CD4-positive, alpha-beta T cell treated with Interleukin-15 for 1 hour (primary cell): ENCODE data around the gene EHD1.

Source experiments
- DNase-seq: peaks from one replicate; pipeline ENCODE4 v3.0.0-alpha.2; 2020

The EHD1 gene

GRCh38 chr11:64841592-64842365, 36.6 kb downstream of the EHD1 start:
- DNase-seq, result no peak

DNA sequence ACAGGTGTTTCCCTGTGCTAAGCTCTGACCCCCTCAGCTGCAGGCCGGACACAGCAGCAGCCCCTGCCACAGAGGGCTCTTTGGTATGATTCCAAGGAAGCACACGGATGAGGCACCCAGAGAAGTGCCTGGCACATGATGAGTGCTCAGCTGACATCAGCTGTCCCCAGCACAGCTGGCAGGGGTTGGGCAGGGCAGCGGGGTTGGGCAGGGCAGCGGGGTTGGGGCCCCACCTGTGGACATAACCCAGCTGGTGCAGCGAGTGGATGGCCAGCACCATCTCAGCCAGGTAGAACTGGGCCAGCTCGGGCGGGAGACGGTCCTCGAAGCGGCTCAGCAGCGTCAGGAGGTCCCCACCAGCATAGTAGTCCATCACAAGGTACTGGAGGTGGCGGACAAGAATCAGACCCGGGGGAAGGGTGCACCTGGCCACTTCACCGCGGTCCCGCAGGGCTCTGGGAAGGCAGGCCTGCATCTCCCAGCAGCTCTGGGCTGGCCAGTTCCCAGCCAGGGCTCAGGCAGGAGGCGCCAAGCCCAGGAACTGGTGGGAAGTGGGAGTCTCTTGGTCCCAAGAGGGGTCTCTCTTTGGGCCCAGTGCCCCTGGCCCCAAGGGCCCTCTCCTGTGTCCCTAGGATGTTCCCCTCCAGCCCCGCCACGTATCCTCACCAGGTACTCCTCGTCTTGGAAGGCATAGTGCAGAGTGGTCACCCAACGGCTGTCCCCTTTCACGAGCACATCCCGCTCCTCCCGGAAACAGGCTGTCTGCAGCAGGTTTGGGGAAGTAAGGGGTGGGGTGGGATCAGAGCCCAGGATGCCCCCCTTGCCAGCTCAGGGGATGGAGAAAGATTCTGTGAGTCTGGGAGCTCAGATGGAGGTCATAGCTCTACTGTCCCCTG, 38.3 kb downstream of the EHD1 start:
- DNase-seq, result peak; percentile 16

- no peak for DNase-seq
Observed at GRCh38 chr11:64839335-64839734, 39.1 kb downstream of the EHD1 start.

DNA sequence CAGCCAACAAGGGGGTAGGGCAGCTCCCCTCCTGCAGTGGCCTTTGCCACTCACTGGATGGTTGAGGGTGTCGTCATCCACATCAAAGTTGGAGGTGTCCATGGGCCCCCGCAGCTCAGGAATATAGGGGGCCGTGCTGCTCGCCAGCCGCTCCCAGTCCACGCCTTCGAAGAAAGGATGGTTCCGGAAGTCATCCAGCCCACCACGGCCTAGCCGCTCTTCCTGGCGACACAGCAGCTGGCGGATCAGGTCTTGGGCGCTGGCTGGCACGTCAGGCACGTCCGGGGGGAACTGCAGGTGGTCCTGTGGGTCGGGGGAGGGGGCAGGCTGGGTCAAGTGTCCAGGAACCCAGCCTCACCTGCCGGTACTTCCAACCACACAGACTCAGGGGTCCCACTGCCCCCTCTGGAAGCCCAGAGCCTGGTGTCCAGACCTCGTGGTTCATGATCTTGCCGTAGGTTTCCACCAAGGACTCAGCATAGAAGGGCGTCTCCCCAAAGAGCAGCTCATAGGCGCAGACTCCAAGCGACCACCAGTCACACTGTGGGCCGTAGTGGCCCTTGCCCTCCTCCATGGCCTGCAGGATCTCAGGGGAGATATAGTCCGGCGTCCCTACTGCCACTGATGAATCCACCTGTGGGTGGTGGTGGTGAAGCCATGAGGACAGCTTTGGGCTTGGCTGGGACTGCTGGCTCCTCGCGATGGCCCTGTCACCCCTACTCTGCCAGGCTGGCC, 39.7 kb downstream of the EHD1 start:
- DNase-seq, result peak; percentile 9

GRCh38 chr11:64837887-64838351, 40.5 kb downstream of the EHD1 start:
- no peak for DNase-seq

DNA sequence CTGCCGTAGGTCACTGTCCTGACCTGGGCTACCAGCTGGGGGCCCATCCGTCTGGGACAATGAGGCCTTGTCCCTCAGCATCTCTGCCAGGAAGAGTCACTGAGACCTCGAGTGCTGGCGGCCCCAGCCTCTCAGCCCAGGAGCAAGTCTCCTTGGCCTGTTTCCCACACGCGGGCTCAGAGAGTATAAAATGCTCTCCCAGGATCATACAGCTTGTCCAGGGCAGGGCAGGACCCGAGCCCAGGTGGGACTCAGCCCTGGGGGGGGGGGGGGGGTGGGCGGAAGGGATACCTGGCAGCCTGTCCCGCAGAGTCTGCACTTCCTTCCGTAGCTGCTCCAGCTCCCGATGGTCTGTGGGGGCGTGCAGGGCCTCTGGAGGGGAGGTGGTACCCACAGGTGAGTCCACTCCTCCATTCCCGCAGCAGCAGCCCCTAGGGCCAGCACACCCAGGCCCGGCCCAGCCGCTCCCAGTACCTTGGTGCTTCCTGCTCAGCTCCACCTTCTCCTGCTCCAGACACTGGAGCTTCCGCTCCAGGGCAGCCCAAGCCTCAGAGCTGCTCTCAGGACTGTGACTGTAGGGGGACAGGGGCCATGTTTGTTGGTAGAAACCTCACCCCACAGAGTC, 41.9 kb downstream of the EHD1 start:
- no peak for DNase-seq

GRCh38 chr11:64835616-64836447, 42.6 kb downstream of the EHD1 start:
- DNase-seq, result no peak

DNA sequence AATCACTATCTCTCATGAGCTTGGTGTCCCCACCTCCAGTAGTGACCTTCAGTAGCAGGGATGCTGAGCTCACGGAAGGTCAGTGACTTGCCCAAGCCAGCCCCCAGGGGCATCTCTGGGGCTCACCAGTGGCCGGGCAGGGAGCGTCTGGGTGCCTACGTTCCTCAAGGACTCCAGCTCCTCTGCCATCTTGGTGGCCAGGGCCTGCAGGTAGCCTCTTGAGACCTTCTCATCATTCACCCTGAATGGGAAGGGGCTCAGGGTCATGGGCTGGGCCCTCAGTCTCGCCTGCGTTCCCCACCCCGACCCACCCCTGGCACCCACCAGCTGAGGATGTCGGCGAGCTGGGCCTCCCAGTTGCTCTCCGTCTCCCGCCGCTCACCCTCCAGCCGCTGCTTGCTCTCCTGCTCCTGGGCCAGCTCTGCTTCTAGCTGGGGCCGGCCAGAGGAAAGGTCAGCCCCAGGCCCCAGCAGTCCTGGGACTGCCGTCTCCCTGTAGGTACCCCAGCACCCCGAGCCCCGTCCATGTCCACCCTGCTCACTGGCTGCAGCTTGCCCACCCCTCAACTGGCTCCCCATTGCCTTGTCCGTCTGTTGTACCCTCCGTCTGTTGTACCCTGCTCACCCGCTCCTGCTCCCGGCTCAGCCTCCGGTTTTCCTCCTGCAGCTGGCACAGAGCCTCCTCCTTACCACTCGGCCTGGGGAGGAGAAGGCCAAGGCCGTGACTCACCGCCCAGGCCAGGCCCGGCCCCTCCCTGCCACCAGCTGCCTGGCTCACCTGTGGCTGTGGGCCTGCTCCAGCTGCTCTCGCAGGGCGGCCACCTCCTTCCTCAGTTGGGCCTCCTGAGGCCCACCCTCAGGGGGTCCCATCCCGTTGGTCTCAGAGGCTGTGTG, 43.5 kb downstream of the EHD1 start:
- no peak for DNase-seq

GRCh38 chr11:64834031-64834722, 44.2 kb downstream of the EHD1 start:
- no peak for DNase-seq

DNA sequence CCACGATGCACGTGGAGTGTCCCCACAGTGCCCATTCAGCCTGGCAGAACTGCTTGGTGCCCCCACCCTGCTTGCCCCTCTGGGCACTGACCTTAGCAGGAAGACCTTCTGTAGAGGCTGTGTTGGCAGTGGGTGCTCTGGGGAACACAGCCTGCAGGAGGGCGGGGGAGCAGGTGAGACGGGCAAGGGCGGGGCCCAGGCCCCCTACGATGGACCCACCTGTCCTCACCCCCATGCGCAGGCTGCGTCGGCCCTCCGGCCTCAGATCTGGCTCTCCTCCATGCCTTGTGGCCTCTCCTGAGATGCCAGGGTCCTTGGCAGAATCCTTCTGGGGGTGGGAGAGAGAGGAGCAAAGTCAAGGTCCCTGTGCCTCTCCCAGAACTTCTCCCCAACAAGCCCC, 44.9 kb downstream of the EHD1 start:
- no peak for DNase-seq

DNA sequence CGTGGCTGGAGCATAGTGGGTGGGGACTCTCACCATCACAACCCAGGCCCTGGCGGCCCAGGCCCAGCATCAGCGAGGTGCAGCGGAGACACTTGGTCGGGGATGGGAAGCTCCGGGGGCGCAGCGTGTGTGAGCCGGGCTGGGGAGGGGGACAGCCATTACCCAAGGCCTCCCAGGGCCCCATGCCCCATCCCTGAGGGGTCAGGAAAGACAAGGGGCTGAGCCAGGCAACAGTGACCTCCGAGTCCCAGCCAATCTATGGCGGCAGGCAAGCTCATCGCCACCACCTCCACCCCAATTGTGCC, 45.3 kb downstream of the EHD1 start:
- DNase-seq, result no peak

GRCh38 chr11:64832467-64833197, 45.8 kb downstream of the EHD1 start:
- no peak for DNase-seq

DNA sequence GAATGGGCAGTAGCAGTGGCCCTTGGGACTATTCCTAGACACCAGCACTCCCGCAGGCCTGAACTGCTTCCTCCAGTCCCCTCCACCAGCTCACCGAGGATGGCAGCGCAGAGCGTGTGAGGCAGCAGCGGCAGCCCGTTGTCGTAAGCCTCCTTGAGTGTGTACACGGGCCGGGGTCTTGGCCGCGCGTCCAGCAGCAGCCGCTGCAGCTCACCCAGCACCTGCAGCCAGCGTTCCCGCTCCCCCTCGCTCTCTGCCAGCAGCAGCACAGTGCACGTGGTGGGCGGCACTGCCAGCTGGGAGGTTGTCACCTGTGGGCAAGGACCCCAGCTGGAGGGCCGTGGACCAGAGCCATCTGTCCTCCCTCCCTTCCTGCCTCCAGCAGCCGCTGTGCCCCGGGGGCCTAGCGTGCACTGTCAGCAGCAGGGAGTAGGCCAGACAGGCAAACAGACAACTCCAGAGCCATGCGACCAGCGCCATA, 47.0 kb downstream of the EHD1 start:
- no peak for DNase-seq

DNA sequence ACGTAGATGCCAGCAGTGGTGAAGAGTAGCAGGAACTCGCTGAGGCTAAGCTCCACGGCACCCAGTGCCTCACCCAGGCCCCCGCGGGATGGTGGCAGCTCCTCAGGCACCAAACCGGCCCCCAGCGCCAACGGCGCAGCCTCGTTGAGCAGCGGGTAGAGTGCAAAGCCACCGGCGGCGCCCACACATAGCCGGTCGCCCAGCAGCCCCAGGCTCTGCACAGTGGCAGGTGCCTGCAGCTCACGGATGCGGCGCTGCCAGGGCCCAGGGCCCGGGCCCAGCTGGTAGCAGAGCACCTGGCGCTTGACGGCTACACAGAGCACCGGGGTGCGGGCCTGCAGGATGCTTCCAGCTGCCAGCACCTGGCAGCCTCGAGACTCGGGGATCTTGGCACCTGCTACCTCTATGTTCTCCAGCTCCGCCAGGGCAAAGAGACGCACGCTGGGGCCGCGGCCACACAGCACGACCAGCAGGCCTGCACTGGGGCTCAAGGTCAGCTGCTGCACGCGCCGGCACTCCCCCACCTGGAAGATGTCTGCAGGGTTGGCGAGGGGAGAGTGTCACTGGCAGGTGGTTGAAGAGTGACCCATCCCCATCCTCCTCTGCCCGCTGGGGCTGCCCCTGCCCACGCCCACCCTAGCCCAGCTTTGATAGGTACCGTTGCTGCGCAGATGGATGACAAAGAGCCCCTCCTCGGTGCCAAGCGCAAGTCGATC, 48.7 kb downstream of the EHD1 start:
- no peak for DNase-seq

- no peak for DNase-seq
Observed at GRCh38 chr11:64827451-64827839, 51.0 kb downstream of the EHD1 start.

- no peak for DNase-seq
Observed at GRCh38 chr11:64826578-64827450, 51.6 kb downstream of the EHD1 start.

DNA sequence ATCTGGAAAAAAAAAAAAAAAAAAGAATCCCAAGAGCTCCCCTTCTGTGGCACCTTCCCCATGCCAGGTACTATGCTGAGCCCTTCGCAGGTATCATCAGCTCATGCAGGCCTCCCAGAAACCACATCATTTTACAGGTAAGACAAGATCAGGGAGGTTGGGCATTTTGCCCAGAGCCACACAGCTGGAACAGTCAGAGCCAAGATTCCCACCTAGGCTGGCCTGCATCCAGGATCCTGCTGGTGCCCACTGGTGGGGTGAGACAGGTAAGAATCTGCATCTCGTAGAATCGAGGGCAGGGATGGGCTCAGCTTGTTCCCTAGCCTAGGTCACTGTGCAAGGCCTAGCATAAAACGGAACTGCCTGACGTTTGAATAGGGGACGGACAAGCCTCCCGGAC, 52.4 kb downstream of the EHD1 start:
- no peak for DNase-seq
